Nephron progenitor cell (in vitro differentiated cells): ENCODE data around the gene ZEB2.

Experiments used
- DNase-seq: peaks from one replicate; pipeline ENCODE4 v3.0.0; 2021
- H3K27ac Mint-ChIP-seq: 2 replicates; pipeline ENCODE4 v1.8.0; 2021; ENCODE audit warnings: mild to moderate bottlenecking, moderate library complexity, mixed read lengths
- H3K27me3 Mint-ChIP-seq: 2 replicates; pipeline ENCODE4 v1.8.0; 2021; ENCODE audit warnings: mild to moderate bottlenecking, low read depth, mixed read lengths; ENCODE audit not compliant: poor library complexity
- H3K36me3 Mint-ChIP-seq: 2 replicates; pipeline ENCODE4 v1.8.0; 2021; ENCODE audit warnings: low read depth, mixed read lengths
- H3K4me1 Mint-ChIP-seq: 2 replicates; pipeline ENCODE4 v1.8.0; 2021; ENCODE audit warnings: mixed read lengths
- H3K4me3 Mint-ChIP-seq: 2 replicates; pipeline ENCODE4 v1.8.0; 2021; ENCODE audit warnings: mild to moderate bottlenecking, moderate library complexity, mixed read lengths
- H3K9me3 Mint-ChIP-seq: 2 replicates; pipeline ENCODE4 v1.8.0; 2021; ENCODE audit warnings: mild to moderate bottlenecking, moderate library complexity, mixed read lengths
- CTCF ChIP-seq: fragments of 200-600 bp; sonication (generic); IDR thresholded peaks from 2 replicates; pipeline ENCODE4 v1.5.0; 2021; ENCODE audit warnings: antibody characterized with exemption

The ZEB2 gene

DNA sequence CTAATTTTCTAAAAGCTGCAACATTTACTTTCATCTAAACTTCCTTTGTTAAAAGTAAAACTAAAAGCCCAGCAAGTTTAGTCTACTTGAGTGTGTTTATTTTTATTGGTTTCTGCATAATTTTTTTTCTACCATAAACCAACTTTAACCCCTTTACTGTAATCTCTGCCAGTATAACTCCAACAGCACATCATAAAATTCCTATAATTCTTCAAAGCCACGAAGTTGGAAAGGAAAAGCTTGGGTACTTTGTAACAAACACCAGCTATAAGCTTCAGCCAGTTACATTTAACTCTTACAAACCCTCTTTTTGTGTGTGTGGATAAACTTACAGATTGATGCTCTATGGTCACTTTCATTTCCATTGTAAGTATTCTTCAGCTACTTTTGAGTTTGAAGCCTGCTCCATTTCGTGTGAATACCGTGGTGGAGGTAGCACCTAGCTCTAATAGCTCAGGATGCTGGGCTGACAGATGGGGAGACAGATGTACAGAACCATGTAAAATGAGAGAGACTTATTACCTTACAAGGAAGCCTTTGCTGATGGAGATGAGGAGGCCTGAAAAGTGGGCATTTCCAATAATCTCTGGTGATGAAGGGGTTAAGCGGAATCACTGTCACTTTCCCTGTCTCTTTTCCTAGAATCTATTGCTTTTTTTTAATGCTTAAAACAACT is 42.5 kb downstream of the ZEB2 start:
- no peaks in the 10 kb centered on the region for H3K9me3 Mint-ChIP-seq
- H3K27ac Mint-ChIP-seq: peak overlapping the region; percentile 84
- H3K4me3 Mint-ChIP-seq: peak overlapping the region; percentile 39
- no peak for DNase-seq
- no peak for TF ChIP-seq CTCF
- peaks cover 72% of the 10 kb centered on the region for H3K4me1 Mint-ChIP-seq
- peaks cover 3% of the 10 kb centered on the region for H3K27me3 Mint-ChIP-seq
- H3K36me3 Mint-ChIP-seq: peaks cover 18% of the 10 kb centered on the region

DNA sequence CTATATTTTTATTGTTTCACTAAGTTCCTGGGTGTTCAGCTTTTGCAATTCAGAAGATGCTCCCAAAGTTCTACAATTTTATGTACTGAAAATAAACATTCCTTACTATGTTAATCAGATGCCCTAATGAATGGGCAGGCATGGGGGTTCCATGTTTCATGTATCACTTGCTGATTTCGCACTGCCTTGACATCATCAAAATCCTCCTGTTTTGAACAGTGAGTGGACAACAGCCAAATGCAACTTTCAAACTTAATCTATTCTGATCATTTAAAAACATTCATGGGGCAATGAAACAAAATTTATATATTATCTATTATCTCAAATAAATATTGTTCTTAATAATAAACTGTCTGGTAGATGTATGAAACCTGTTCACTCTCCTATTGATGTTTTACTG is 43.2 kb downstream of the ZEB2 start:
- Mint-ChIP-seq H3K4me1 (peaks cover 64% of the 10 kb centered on the region), H3K36me3 (peaks cover 11% of the 10 kb centered on the region), H3K27ac (no peak overlapping the region), H3K9me3 (no peaks in the 10 kb centered on the region), H3K27me3 (no peaks in the 10 kb centered on the region), H3K4me3 (no peak overlapping the region)
- DNase-seq: no peak
- no peak for TF ChIP-seq CTCF

DNA sequence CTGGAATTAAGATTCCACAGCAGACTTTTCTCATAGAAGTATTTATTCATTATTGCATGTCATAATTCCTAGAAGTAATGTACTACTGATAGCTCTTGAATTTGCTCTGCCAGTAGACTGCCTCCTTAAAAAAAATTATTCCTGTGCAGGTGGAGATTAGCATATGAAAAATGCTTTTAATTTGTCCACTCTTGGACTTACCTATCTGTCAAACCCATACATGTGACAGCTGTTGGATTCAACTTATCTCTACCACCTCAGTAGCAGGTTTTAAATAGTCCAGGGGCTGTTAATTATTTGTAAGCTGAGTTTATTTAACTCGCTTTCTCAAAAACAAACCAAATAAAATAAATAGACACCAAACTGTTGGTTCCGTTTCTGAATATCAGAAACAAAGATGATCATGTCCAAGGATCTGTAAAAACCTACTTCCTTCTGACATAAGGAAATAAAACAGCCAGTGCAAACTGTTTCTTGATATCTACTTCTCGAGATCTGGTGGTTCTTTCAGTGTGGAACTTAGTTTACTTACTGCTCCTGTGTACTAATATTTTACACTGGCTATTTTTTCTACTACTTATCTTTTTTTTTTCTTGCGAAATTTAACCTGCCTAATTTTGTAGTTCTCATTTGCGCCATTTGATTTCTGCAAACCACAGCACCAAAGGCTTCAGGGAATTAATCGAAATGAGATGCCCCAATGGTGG is 44.2 kb downstream of the ZEB2 start:
- Mint-ChIP-seq H3K4me1 (peaks cover 57% of the 10 kb centered on the region), H3K27me3 (no peaks in the 10 kb centered on the region), H3K27ac (no peak overlapping the region), H3K4me3 (no peak overlapping the region), H3K9me3 (no peaks in the 10 kb centered on the region), H3K36me3 (peaks cover under 1% of the 10 kb centered on the region)
- no peak for TF ChIP-seq CTCF
- DNase-seq: no peak

GRCh38 chr2:144475044-144475443 is 44.9 kb downstream of the ZEB2 start:
- no peak for DNase-seq
- H3K9me3 Mint-ChIP-seq: no peaks in the 10 kb centered on the region
- H3K27me3 Mint-ChIP-seq: no peaks in the 10 kb centered on the region
- H3K27ac Mint-ChIP-seq: peak overlapping the region; percentile 29
- peaks cover 51% of the 10 kb centered on the region for H3K4me1 Mint-ChIP-seq
- TF ChIP-seq CTCF: no peak
- H3K4me3 Mint-ChIP-seq: no peak overlapping the region
- H3K36me3 Mint-ChIP-seq: no peaks in the 10 kb centered on the region

DNA sequence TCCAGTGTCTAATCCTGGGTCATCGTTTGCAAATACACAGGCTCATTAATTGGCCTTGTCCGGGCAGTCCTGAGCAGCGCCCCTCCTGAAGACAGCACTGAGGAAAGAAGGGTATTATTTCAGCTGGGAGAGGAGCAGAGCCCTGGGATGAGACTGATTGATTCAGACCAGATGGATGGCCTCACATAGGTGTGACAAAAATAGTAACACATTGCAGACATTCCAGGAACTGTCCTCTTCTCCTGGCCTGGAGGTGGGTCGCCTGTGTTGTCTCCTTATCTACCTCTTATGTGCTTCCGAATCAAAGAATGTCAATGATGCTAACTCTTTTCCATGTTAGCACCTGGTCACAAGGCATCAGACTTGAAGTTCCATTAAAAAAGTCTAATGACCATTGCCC is 45.9 kb downstream of the ZEB2 start:
- TF ChIP-seq CTCF: no peak
- Mint-ChIP-seq H3K4me3 (no peak overlapping the region), H3K27ac (no peak overlapping the region), H3K4me1 (peaks cover 41% of the 10 kb centered on the region), H3K36me3 (no peaks in the 10 kb centered on the region), H3K27me3 (no peaks in the 10 kb centered on the region), H3K9me3 (no peaks in the 10 kb centered on the region)
- DNase-seq: no peak

DNA sequence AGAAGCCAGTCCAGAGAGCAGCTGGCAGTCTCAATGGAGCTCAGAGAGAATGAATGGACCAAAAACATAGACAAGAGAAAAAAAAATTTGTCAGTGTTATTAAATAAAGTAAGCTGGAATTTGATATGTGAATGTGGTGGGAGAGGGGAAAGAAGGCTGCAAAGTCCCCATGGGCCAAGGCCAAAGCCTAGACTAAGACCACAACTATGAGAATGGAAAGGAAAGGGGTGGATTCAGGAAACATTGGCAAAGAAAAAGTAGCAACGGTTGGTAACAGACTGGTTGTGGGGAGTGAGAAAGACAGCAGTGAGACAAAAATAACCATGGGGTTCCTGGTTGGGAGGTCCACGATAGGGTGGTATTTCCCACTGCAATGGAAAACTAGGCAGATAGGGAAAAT is 47.0 kb downstream of the ZEB2 start:
- H3K4me3 Mint-ChIP-seq: no peak overlapping the region
- no peaks in the 10 kb centered on the region for H3K27me3 Mint-ChIP-seq
- no peak for TF ChIP-seq CTCF
- DNase-seq: no peak
- peaks cover 30% of the 10 kb centered on the region for H3K4me1 Mint-ChIP-seq
- no peak overlapping the region for H3K27ac Mint-ChIP-seq
- no peaks in the 10 kb centered on the region for H3K36me3 Mint-ChIP-seq
- H3K9me3 Mint-ChIP-seq: no peaks in the 10 kb centered on the region
